NT2/D1 (cell line): Measurements from ENCODE around the gene DSTYK.

Experiments used
- DNase-seq: peaks from one replicate; pipeline ENCODE4 v3.0.0-alpha.2; 2011; ENCODE audit warnings: low read depth, low spot score
- H3K27me3 ChIP-seq: 2 replicates; pipeline ENCODE4 v1.6.0; 2011; ENCODE audit warnings: mild to moderate bottlenecking; ENCODE audit not compliant: insufficient read length, insufficient read depth
- H3K36me3 ChIP-seq: 2 replicates; pipeline ENCODE4 v1.6.1; 2011; ENCODE audit warnings: mild to moderate bottlenecking, low read length, mixed read lengths; ENCODE audit not compliant: insufficient read depth, insufficient read length
- H3K4me1 ChIP-seq: 2 replicates; pipeline ENCODE4 v1.5.1; 2011; ENCODE audit not compliant: insufficient read depth, insufficient read length
- H3K4me3 ChIP-seq: 2 replicates; pipeline ENCODE4 v1.5.1; 2011; ENCODE audit warnings: low read depth; ENCODE audit not compliant: insufficient read length
- H3K9ac ChIP-seq: 2 replicates; pipeline ENCODE4 v1.6.0; 2011; ENCODE audit warnings: low read depth; ENCODE audit not compliant: insufficient read length
- H3K9me3 ChIP-seq: 2 replicates; pipeline ENCODE4 v1.5.1; 2011; ENCODE audit warnings: mild to moderate bottlenecking, low read length; ENCODE audit not compliant: insufficient read depth
- SUZ12 ChIP-seq: IDR thresholded peaks from 2 replicates; pipeline ENCODE4 v1.6.1; 2011; ENCODE audit not compliant: insufficient read length, insufficient read depth; ENCODE audit errors: extremely low read depth
- YY1 ChIP-seq: IDR thresholded peaks from 2 replicates; pipeline ENCODE4 v1.6.1; 2011; ENCODE audit not compliant: insufficient read length, insufficient read depth
- ZNF274 ChIP-seq: IDR thresholded peaks from 2 replicates; pipeline ENCODE4 v1.6.1; 2011; ENCODE audit warnings: mild to moderate bottlenecking, low read depth, low read length

Gene DSTYK

DNA sequence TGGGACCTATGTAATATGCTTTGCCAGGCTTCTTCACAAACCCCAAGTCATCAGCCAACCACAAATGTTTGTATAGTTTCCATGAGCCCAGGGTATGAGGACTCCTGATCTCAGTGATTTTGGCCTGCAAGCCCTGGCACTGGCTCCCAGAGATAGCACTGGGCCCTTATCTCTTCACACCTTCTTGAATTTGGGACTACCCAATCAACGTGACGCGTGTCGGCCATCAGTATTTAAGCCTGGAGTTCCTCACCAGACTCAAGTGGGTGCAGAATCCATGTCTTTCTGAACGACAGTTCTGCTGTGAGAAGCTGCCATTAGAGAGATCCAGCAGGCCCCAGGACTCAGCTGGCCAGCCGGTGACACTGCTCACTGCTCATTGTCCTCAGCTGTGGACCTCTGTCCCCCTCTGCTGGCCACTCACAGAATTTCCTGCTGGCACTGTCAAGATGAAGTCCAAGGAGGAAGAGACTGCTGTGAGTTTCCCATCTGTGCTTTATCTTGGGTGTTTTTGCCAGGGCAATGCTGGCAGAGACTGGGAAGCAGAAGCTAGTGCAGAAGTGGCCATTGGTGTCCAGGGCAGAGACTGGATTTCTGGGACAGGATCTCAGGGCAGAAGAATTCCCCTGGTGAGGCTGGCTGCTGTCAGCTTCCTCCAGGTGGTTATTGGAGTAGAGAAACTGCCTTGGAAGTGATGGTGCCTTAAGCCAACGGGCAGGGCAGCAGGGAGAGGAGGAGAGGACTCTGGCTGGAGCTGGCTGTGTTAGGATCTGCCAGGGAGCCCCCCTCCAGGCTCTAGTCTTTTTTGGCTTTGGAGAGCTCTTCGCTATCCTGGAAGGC is 44.7 kb upstream of the DSTYK start:
- H3K4me1 ChIP-seq, result peaks cover 15% of the 10 kb centered on the region
- peak; percentile 93 for DNase-seq

DNA sequence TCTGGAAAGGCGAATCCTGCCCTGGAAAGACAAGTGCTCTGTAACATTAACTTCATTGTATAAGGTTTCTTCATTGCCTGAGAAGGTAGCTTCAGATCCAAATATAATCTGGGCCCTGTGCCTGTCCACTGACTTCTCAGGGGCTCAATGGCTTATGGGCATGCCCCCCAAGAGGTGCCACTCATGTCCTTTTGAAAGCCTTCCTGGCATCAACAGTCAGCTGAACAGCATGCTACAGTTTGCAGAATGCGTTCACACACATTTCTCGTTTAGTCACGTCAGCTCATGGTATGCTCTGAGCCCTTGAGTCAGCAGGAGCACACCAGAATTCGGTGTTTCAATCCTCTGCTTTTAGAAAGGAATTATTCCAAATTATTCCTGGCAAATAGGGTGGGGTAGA is 40.1 kb upstream of the DSTYK start:
- Histone ChIP-seq H3K4me1 (peaks cover 20% of the 10 kb centered on the region), H3K4me3 (no peak overlapping the region), H3K27me3 (no peaks in the 10 kb centered on the region), H3K36me3 (peaks cover 5% of the 10 kb centered on the region), H3K9ac (no peak overlapping the region), H3K9me3 (no peaks in the 10 kb centered on the region)
- TF ChIP-seq ZNF274, result no peak
- no peak for TF ChIP-seq YY1
- TF ChIP-seq SUZ12, result no peak
- no peak for DNase-seq

More for the DNA sequence above, 44.7 kb upstream of the DSTYK start:
- Histone ChIP-seq H3K36me3 (peaks cover 5% of the 10 kb centered on the region), H3K4me3 (no peak overlapping the region), H3K27me3 (no peaks in the 10 kb centered on the region), H3K9ac (no peak overlapping the region), H3K9me3 (no peaks in the 10 kb centered on the region)
- TF ChIP-seq SUZ12, result no peak
- no peak for TF ChIP-seq YY1
- TF ChIP-seq ZNF274, result no peak

DNA sequence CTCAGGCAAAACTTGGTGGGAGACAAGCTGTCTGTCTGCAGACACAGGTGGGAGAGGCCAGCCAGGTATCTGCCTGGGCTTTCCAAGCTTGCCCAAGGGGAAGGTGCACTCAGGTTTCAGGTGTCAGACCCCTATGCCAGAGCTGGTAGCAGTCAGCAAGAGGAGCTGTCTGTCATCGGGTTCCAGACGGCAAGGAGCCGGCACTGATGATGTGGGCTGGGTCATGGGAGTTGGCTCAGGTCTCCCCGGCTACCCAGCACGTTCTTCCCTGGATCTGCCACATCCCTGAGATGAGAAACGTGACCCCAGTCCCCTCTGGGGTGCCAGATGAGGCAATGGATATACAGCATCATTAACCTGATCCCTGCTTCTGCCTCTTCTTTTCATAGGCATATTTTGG is 39.2 kb upstream of the DSTYK start:
- no peaks in the 10 kb centered on the region for H3K27me3 ChIP-seq
- no peak for TF ChIP-seq ZNF274
- TF ChIP-seq YY1, result no peak
- TF ChIP-seq SUZ12, result no peak
- peaks cover 20% of the 10 kb centered on the region for H3K4me1 ChIP-seq
- H3K9me3 ChIP-seq, result no peaks in the 10 kb centered on the region
- peaks cover 5% of the 10 kb centered on the region for H3K36me3 ChIP-seq
- no peak overlapping the region for H3K4me3 ChIP-seq
- H3K9ac ChIP-seq, result no peak overlapping the region
- DNase-seq, result no peak

DNA sequence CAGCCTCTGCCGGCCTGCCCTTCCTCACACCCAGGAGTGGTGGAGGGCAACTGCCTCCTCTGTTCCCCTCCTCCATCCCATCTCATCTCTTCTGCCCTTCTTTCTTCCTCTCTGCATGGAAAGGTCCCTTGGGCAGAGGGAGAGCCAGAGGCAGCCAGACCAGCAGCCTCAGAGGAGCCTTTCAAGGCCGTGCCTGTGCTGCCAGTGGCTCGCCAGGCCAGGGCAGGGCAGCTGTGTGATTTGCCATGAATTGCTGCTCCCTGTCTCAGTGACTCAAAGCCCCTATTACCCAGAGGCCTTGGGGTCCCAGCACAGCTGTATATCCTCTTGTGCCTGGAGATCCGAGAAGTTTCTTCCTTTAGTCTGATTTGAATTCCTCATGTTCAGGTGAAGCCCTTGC is 38.1 kb upstream of the DSTYK start:
- no peak for DNase-seq
- Histone ChIP-seq H3K27me3 (no peaks in the 10 kb centered on the region), H3K36me3 (peaks cover 7% of the 10 kb centered on the region), H3K9ac (no peak overlapping the region), H3K9me3 (no peaks in the 10 kb centered on the region), H3K4me1 (peaks cover 20% of the 10 kb centered on the region), H3K4me3 (no peak overlapping the region)
- TF ChIP-seq SUZ12, result no peak
- no peak for TF ChIP-seq YY1
- TF ChIP-seq ZNF274, result no peak

DNA sequence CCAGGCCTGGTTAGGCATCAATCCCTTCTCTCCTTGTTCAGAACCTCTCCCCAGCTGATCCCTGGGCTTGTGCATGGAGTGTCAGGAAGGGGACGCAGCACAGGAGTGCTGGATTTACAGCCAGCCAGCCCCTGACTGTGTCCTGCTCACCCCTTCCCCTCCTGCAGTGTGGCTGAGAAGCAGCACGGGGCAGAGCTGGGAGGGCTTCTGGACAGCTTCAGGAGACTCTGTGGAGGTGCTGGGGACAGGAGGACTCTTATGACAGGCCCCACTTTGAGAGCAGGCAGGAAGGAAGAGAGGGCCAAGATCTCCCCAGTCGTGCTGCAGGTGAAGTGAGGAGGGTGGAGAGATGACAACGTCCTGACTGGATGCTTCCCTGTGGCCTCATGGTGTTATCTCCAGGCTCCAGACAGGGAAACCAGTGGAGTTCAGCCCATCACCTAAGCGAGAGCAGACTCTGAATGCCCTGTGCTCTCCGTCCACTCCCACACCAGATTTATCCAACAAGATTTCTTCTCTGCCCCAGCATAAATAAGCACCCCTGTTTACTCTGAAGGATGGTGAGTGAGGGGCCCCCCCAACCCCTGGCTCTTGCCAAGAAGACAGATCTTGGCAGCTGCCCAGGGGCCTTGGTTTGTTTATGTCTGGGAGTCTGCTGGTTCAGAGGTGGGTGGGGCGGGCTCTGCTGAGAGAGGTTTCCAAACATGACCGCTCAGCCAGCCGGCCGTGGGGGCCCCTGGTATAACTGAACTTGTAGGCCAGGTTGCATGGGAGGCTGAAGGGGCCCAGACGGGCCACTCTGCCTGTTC is 37.5 kb upstream of the DSTYK start:
- peaks cover 20% of the 10 kb centered on the region for H3K4me1 ChIP-seq

DNA sequence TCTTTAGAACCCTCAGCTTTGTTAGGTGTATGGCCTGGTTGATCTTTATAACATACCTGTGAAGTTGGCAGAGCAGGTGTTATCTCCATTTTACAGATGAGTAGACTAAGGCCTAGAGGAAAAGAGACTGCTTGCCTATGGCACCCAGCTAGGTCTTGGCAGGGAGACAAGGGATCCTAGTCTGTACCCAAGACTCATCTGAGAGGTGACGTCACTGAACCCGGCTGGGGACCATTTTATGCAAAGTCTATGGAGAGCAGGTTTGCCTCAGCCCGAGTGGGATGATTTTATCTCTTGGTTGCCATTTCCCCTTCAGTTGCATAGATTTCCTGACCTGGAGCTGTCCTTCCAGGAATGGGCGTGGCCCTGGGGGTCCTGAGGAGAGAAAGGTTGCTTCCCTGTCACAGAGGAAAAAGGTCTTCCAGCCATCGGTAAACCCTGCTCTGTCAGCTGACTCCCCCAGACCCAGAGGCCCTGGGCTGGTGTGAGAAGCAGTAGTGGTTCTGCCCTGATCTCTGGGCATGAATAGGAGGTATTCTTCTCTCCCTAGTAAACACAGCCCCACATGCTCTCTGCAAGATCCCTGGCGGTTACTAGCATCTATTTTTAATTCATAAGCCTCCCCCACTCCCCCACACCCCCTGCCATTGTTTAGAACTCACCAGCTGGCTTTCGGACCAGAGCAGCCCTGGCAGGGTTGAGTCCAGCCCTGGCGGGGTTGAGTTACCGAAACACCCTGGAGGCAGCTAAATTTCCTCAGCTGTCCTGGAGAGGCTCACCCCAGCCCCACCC is 35.8 kb upstream of the DSTYK start:
- Histone ChIP-seq H3K36me3 (peaks cover 6% of the 10 kb centered on the region), H3K4me1 (peaks cover 20% of the 10 kb centered on the region), H3K9me3 (no peaks in the 10 kb centered on the region), H3K27me3 (no peaks in the 10 kb centered on the region), H3K4me3 (no peak overlapping the region), H3K9ac (no peak overlapping the region)
- TF ChIP-seq ZNF274, result no peak
- TF ChIP-seq SUZ12, result no peak
- no peak for TF ChIP-seq YY1
- no peak for DNase-seq

More for the DNA sequence above, 37.5 kb upstream of the DSTYK start:
- no peak for DNase-seq
- Histone ChIP-seq H3K36me3 (peaks cover 5% of the 10 kb centered on the region), H3K27me3 (no peaks in the 10 kb centered on the region), H3K4me3 (no peak overlapping the region), H3K9ac (no peak overlapping the region), H3K9me3 (no peaks in the 10 kb centered on the region)
- TF ChIP-seq YY1, result no peak
- TF ChIP-seq ZNF274, result no peak
- TF ChIP-seq SUZ12, result no peak
